ENCODE data around the gene GRIN3B.

Gene GRIN3B

GRCh38 chr19:1008268-1009040 lies 8.2 kb downstream of the GRIN3B start:
- DNase-seq: no peak

- no peak for DNase-seq
These were observed 9.1 kb downstream of the GRIN3B start for GRCh38 chr19:1009041-1009980.

GRCh38 chr19:1009981-1010538 lies 9.8 kb downstream of the GRIN3B start:
- DNase-seq: no peak

DNA sequence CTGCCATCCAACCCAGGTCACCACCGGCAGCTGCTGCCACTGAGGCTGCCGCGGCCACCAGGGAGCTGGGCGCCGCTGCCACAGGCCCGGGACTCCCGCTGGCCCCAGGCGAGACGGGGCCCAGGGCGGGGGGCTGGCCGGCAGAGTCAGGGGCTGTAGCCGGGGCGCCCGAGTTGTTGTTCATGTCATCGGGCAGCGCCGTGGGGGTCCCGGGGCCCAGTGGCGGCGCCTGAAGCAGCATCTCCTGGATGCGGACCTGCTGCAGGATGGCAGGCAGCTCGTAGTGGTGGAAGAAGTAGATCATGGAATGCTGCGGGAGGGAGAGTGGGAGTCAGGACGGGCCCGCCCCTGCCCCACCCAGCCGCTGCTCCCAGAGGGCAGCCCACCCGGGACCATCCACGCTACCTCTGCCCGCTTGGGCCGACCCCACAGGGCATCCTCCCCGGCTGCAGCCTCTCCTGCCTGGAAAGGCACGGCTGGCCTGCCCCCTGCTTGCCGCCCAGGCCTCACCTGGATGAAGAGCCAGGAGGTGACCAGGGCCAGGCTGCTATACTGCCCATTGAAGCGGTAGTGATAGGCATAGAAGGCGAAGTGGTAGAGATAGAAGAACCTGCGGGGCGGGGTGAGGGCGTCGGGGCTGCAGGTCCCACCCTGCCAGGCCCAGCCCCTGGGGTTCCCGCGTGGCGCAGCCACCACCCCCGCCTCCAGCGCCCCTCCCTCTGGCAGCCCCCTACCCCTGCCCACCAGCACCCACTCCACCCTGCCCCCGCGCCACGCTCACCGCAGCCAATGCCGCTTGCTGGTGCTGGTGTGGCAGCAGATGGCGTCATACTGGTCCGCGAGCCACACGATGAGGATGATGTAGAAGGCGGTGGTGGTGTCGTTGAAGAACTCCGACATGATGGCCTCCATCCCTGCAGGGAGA lies 10.6 kb downstream of the GRIN3B start:
- DNase-seq: no peak

- no peak for DNase-seq
These were observed 11.7 kb downstream of the GRIN3B start for GRCh38 chr19:1011831-1012333.

DNA sequence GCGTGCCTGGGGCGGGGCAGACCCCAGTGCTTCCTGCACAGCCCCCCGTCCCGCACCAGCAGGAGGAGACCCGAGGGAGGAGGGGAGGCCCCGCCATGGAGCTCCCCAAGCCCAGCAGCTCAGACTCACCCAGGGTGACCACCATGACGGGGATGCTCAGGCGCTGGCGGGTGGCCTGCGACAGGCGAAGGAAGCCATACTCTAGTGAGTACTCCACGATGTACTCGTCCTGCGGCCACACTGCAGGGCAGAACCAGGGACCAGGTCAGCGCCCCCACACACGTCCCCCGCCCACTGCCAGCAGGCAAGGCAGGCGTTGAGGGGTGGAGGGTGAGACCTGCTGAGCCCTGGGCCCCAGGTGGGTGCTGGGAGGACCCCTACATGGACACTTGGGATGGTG lies 12.1 kb downstream of the GRIN3B start:
- DNase-seq: no peak

DNA sequence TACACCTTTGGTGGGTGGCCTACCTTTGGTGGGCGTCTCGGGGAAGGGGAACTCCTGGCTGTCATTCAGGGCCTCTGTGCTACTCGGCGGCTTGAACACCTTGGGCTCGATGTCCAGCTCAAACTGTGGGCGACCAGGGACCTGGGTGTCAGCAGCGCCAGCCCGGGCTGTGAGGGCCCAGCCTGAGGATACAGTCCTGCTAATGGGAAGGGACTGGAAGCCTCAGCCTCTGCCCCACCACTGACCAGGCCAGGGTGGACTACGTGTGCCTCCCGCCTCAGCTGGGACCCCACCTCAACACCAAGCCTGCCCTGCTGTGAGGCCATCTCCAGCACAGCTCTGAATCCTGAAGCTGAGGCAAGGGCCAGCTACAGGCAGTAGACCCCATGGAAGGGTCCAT lies 13.0 kb downstream of the GRIN3B start:
- DNase-seq: no peak

GRCh38 chr19:1014161-1015060 lies 14.2 kb downstream of the GRIN3B start:
- no peak for DNase-seq

DNA sequence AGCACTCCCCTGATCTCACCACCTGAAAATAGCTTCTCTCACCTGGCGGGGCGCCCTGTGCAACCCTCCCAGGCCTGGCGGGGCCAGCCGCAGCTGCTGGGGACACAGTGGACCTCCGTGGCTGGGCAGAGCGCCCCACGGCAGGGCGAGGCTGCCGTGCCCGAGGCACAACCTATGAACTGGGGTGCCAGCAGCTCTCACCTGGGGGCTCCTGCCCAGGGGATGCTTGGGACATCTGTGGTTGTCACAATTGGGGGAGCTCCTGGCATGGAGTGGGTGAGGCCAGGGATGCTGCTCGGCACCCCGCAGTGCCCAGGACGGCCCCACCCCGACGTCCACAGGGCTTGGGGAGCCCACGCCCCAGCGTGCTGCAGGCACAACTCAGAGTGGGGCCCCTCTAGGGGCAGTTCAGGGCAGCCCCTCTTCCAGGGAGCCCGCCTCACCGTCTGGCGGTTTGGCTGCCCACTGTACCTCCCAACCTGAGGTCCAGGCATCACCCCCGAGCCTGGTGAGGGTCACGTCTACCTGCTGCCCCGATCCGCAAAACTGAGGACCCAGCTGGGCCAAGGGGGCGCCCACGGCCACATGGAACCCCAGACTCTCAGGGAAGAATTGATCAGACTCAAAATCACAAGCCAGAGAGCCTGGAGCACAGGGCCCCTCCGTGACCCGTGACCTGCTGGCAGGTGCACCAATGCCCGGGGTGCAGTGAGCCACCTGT lies 15.0 kb downstream of the GRIN3B start:
- DNase-seq: no peak

DNA sequence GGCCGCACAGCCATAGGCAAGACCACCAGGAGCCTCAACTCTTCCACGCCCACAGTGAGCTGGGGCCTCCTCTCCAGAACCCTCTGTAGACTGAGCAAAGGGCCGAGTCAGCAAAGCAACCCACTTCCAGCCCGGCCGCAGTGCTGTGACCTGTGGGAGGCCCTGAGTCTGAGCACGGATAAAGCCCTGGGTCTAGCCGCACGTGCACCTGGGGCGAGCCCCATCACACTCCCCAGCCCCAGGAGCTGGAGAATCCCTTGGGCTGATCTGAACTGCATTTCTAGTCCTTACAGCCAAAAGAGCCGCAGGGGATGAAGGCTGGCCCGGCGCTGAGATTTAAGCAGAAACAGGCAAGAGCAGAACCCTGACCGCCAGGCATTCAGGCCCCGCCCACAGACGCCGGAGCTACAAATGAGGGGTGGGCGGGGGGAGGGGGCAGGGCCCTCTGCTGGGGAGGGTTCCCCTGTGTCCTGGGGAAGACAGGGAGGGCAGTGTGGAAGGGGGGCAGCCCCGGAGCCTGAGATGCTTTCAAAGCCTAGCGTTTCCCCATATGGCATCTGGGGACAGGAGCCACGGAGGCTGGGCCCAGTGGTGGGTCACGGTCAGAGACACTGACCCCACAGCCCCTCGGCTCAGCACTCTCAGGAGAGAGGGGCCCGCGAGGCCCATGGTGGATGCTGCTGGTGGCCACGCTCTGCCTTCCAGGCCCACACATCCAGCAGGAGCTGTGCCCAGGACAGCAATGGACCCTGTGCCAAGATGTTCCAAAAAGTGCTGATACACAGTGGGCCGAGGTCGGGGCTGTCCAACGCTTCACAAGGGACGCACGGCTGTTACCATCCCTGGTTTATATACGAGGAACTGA lies 15.8 kb downstream of the GRIN3B start:
- DNase-seq: no peak

- DNase-seq: no peak
These were observed 16.5 kb downstream of the GRIN3B start for GRCh38 chr19:1016647-1017114.

- no peak for DNase-seq
These were observed 17.1 kb downstream of the GRIN3B start for GRCh38 chr19:1017115-1017905.

- DNase-seq: no peak
These were observed 17.7 kb downstream of the GRIN3B start for GRCh38 chr19:1017906-1018305.

DNA sequence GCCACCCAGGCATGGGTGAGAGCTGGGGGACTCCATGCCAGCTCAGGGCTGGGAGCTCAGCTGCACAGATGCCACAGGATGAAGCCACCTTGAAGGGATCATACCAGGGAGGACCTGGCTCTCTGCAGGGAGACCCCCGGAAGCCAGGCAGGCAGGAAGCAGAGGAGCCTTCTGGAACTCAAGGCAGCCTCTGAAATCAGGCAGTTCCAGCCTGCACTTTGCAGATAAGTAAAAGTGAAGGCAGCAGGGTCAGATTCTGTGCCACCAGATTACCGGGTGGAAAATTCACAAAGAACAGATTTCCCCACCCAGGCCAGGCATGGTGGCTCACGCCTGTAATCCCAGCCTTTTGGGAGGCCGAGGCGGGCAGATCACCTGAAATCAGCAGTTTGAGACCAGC lies 18.2 kb downstream of the GRIN3B start:
- no peak for DNase-seq

DNA sequence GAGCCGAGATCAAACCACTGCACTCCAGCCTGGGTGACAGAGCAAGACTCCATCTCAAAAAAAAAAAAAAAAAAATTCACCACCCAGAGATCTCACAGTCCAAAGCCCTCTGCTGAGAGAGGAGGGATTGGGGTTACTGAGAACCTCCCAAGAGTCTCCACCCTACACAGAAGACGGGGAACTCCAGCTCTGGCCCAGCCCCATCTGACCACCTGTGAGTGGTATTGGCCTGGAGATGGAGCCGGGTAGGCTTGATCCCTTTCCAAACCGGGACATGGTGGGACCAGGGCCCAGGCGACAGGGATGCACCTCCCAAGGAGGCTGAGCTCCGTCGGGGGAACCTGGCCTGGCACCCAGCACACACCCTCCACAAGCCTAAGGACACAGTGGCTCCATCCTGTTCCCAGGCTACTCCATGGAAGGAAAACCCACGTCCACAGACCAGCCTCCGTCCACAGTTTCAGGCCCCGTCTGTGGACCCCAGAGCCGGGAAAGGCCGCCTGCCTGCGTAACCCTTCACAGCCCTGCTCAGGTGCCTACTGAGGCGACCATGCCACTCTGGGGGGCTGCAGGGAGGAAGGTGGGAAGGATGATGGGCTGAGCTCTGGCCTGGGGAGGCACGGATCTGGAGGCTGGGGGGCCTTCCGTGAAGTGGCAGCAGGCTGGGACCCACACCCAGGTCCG lies 18.9 kb downstream of the GRIN3B start:
- DNase-seq: no peak

- no peak for DNase-seq
These were observed 19.4 kb downstream of the GRIN3B start for GRCh38 chr19:1019616-1019961.

DNA sequence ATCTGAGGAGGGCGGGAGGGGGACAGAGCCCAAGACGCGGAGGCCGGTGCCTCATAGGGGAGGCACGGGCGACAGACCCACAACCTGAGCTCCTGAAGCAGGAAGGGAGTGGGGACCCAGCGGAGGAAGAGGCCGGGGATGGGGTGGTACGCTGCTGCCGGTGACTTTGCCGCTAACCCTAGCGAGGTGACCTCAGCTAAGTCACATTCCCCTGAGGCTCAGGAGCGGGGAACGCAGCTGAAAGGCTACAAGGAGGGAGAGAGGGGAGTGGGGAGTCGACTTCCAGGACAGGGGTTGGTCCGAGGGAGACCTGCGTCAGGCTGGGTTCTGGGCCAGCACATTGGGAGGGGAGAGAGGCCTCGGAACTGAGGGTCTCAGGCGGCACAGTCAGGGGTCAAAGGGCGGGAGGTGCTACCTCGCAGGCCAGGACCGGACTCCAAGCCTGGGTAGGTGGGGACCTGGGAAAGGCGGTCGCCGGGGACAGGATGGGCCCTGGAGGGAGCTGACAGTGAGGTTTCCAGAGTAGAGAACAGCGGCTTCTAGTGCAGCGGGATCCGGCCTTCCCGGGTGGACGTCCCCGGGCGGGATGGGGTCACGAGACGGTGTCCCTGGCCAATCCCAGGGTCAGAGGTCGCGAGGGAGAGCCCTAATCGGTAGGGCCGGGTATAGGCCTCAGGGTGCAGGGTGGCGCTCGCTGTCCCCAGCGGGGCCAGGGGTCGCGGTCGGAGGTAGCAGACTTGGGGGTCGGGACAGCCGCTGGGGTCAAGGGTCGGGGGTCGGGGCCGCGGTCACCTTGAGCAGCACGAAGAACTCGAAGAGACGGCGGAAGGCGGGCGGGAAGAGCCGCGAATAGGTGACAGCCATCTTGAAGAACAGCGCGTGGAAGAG lies 20.0 kb downstream of the GRIN3B start:
- no peak for DNase-seq
